Transverse colon (tissue), 4 donors: ENCODE data around the gene GLRA1. TPM values are rescaled to one million over a fixed set of nuclear protein-coding genes. Genes with fewer than 3 reads are reported as not detected.
"Not testable (repeated sequence)": the region's sequence is repeated elsewhere in the genome, so short reads cannot be mapped to it uniquely, and the experiment has no call there.

Experiments
- DNase-seq: peaks from one replicate; pipeline ENCODE4 v3.0.0-alpha.2; 2019
- H3K27ac ChIP-seq, 4 donors: fragments of 200-600 bp; sonication (generic); 2 replicates each; pipeline ENCODE4 v1.5.1; 2016 to 2018; ENCODE audit warnings: inconsistent platforms in 4 of 4
- H3K27me3 ChIP-seq: fragments of 200-600 bp; sonication (generic); 2 replicates; pipeline ENCODE4 v1.5.1; 2017; ENCODE audit warnings: inconsistent platforms
- H3K36me3 ChIP-seq, 4 donors: fragments of 200-600 bp; sonication (generic); 2 replicates each; pipeline ENCODE4 v1.5.1; 2017 to 2019; ENCODE audit warnings: inconsistent platforms in 4 of 4
- H3K4me1 ChIP-seq, 4 donors: fragments of 200-600 bp; sonication (generic); 2 replicates each; pipeline ENCODE4 v1.5.1; 2017 to 2020; ENCODE audit warnings: inconsistent platforms in 4 of 4
- H3K4me3 ChIP-seq, 4 donors: fragments of 200-600 bp; sonication (generic); 1 replicate in 1 of 4; 2 replicates in 3 of 4; pipeline versions ENCODE4 v1.5.1 to v1.6.1; 2017 to 2019; ENCODE audit warnings: inconsistent platforms in 4 of 4
- H3K9me3 ChIP-seq, 2 donors: fragments of 200-600 bp; sonication (generic); 2 replicates each; pipeline ENCODE4 v1.5.1; 2017 to 2019; ENCODE audit warnings: inconsistent platforms in 2 of 2
- CTCF ChIP-seq, 5 experiments: fragments of 200-600 bp in 3 of 5; fragments of 450-650 bp in 2 of 5; sonication (generic) in 3 of 5; IDR thresholded peaks; 1 replicate in 2 of 5; 2 replicates in 3 of 5; pipeline ENCODE4 v1.5.1; 2016 to 2017; ENCODE audit warnings: antibody characterized with exemption in 5 of 5, inconsistent platforms in 3 of 5, mild to moderate bottlenecking in 2 of 5, moderate library complexity in 1 of 5
- EP300 ChIP-seq: sonication (generic); formaldehyde crosslinking; IDR thresholded peaks from one replicate; pipeline ENCODE4 v1.6.1; 2017; ENCODE audit warnings: antibody characterized with exemption, low read depth
- POLR2A ChIP-seq: fragments of 450-650 bp; IDR thresholded peaks from one replicate; pipeline ENCODE4 v1.6.1; 2016; ENCODE audit warnings: antibody characterized with exemption, mild to moderate bottlenecking, moderate library complexity
- POLR2AphosphoS5 ChIP-seq, 3 donors: sonication (generic); formaldehyde crosslinking; IDR thresholded peaks; one replicate each; pipeline ENCODE4 v1.6.1; 2016; ENCODE audit warnings: antibody characterized with exemption in 3 of 3
- WGBS, 2 donors: methylation state at CpG; one replicate each; pipeline ENCODE4 v1.1.5; 2018; ENCODE audit warnings: low coverage in 1 of 2; 5-methylcytosine and 5-hydroxymethylcytosine counted together
- in situ Hi-C, 4 donors: fragments of 200-750 bp; cut with MboI; loops; one replicate each; pipeline versions ENCODE4 v1.15.0 to v1.15.1; 2017; ENCODE audit warnings: low sequenced_read_pairs in 3 of 4, low pct_ligation_motif_present in 1 of 4, low pct_unique_long_range_greater_than_20kb in 1 of 4
- intact Hi-C: fragments of 100-400 bp; cut with DNase I; formaldehyde crosslinking; loops from one replicate; pipeline ENCODE4 v1.15.1; 2023; ENCODE audit warnings: low total_unique reads
- total RNA-seq, 4 donors: library from RNA; depleted of rRNA; stranded (reverse); fragments of >200 nt; gene quantifications; one replicate each; pipeline ENCODE4 v1.1.0, GENCODE V29; 2016

GLRA1 gene
- total RNA-seq, 4 donors from 2014 or later, result not detected

GRCh38 chr5:151862811-151863472 is 61.7 kb downstream of the GLRA1 start:
- H3K27ac ChIP-seq, result no peak overlapping the region
- no peaks in the 10 kb centered on the region for H3K4me1 ChIP-seq
- no peak for TF ChIP-seq POLR2AphosphoS5 (IDR thresholded peaks at IDR 0.05)
- TF ChIP-seq EP300, result no peak
- no peak for TF ChIP-seq POLR2A
- TF ChIP-seq CTCF (IDR thresholded peaks at IDR 0.05), result no peak
- DNase-seq, result no peak
- H3K4me3 ChIP-seq, result no peak overlapping the region
- H3K9me3 ChIP-seq, result no peaks in the 10 kb centered on the region
- H3K36me3 ChIP-seq, result no peaks in the 10 kb centered on the region
- in situ Hi-C loops, result no loop called here
- intact Hi-C loops, result no loop called here
- H3K27me3 ChIP-seq, result no peaks in the 10 kb centered on the region
- 70% methylated on average over 2 of the region's 2 CpGs; no CpG with 5 or more reads in 1 of the 2 donors for WGBS, 2 donors

GRCh38 chr5:151860867-151861266 is 63.8 kb downstream of the GLRA1 start:
- in situ Hi-C loops, result not testable (repeated sequence)
- 83 to 93% methylated on average over 3 to 4 of the region's 4 CpGs for WGBS, 2 donors

GRCh38 chr5:151856861-151857260 is 67.8 kb downstream of the GLRA1 start:
- DNase-seq, result no peak
- H3K4me3 ChIP-seq, result no peak overlapping the region
- WGBS, 2 donors, result 94% methylated on average over 5 of the region's 5 CpGs; no CpG with 5 or more reads in 1 of the 2 donors
- no peak overlapping the region for H3K27ac ChIP-seq
- H3K36me3 ChIP-seq, result no peaks in the 10 kb centered on the region
- intact Hi-C loops (no loop called here), in situ Hi-C loops (no loop called here)
- TF ChIP-seq EP300, result no peak
- no peak for TF ChIP-seq CTCF (IDR thresholded peaks at IDR 0.05)
- no peak for TF ChIP-seq POLR2AphosphoS5 (IDR thresholded peaks at IDR 0.05)
- TF ChIP-seq POLR2A, result no peak
- no peaks in the 10 kb centered on the region for H3K9me3 ChIP-seq
- no peaks in the 10 kb centered on the region for H3K27me3 ChIP-seq
- H3K4me1 ChIP-seq, result no peaks in the 10 kb centered on the region

More at GRCh38 chr5:151860867-151861266, 63.8 kb downstream of the GLRA1 start:
- H3K36me3 ChIP-seq, H3K27me3 ChIP-seq, H3K4me1 ChIP-seq, H3K4me3 ChIP-seq, H3K27ac ChIP-seq, DNase-seq, H3K9me3 ChIP-seq, intact Hi-C loops: not testable (repeated sequence)

GRCh38 chr5:151855701-151856100 is 69.0 kb downstream of the GLRA1 start:
- 87 to 90% methylated on average over 4 of the region's 4 CpGs for WGBS, 2 donors
- TF ChIP-seq EP300, result no peak
- no peak for TF ChIP-seq POLR2AphosphoS5 (IDR thresholded peaks at IDR 0.05)
- no peak for TF ChIP-seq POLR2A
- Histone ChIP-seq H3K9me3 (no peaks in the 10 kb centered on the region), H3K4me1 (no peaks in the 10 kb centered on the region), H3K27me3 (no peaks in the 10 kb centered on the region), H3K4me3 (no peak overlapping the region), H3K36me3 (no peaks in the 10 kb centered on the region), H3K27ac (no peak overlapping the region)
- intact Hi-C loops, result no loop called here
- in situ Hi-C loops, result no loop called here
- DNase-seq, result no peak

GRCh38 chr5:151847871-151848270 is 76.8 kb downstream of the GLRA1 start:
- H3K4me3 ChIP-seq, result no peak overlapping the region
- intact Hi-C loops, result no loop called here

More at GRCh38 chr5:151847871-151848270, 76.8 kb downstream of the GLRA1 start:
- in situ Hi-C loops, result loop anchor here in 2 of 4 donors (25.0 kb wide), 2 partner anchors 289 to 664 kb away; no protein-coding TSS in a partner anchor
- no peak overlapping the region for H3K27ac ChIP-seq
- no peaks in the 10 kb centered on the region for H3K36me3 ChIP-seq
- TF ChIP-seq POLR2AphosphoS5 (IDR thresholded peaks at IDR 0.05), result no peak
- no peak for TF ChIP-seq EP300
- no peak for TF ChIP-seq POLR2A
- no peak for TF ChIP-seq CTCF (IDR thresholded peaks at IDR 0.05)
- no peaks in the 10 kb centered on the region for H3K27me3 ChIP-seq
- H3K4me1 ChIP-seq, result no peaks in the 10 kb centered on the region
- 63 to 71% methylated on average over 1 of the region's 1 CpG for WGBS, 2 donors
- H3K9me3 ChIP-seq, result no peaks in the 10 kb centered on the region
- DNase-seq, result no peak
